Measurements from ENCODE around the gene EEPD1.
"Not testable (repeated sequence)": the region's sequence is repeated elsewhere in the genome, so short reads cannot be mapped to it uniquely, and the experiment has no call there.

EEPD1 gene

DNA sequence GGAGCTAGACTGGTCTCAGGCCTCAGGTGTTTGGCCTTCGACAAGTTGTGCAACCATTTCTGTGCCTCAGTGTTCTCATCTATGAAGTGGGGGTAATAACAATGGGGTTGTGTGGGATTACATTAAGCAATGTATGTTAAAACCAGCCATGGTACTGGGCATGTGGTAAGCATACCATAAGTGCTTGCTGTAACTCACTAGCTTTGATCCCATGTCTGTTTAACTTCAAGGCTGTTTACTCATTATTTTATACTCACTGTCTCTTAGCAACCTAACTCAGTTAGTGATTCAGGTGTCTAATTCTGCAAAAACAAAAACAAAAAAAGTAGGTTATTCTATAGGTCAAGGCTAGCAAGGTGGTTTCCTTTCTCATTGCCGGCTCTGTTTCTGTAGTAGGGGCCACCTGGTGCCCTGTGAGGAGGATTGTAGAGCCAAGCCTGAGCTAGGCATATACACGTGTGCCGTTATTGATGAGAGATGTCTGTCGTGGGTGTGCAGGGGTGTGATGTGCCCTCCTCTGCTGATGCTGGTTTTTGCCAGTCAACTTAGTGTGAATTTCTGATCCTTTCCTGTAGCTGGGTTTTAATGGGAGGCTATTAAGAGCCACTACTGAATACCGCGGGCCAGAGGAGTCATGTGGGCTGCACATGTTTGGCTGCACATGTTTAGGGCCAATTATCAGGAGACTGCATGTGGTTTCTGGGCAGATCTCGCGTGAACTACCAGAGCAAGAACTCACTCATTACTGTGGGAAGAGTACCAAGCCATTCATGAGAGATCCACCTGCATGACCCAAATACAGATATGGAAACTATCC, 56.2 kb downstream of the EEPD1 start:
- in situ Hi-C loops (cut with HindIII; ENCODE audit: low sequenced_read_pairs): no loop called here

DNA sequence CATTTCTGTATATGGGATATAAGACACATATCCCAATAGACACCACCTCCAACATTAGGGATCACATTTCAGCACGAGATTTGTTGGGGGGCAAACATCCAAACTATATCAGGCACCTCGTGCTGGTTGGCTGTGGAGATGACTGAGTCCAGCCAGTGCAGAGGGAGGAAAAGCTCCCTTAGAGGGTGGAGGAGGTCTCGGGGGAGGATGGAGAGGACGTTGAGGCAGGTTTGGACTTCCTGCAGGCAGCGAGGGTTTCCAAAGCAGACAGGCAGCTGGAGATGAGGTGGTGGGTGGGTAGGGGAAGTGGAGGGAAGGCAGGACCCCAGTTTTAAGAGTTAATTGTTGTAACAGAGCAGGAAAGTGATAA, 56.7 kb downstream of the EEPD1 start:
- in situ Hi-C loops (cut with HindIII; ENCODE audit: low sequenced_read_pairs): no loop called here

GRCh38 chr7:36210291-36210922, 57.4 kb downstream of the EEPD1 start:
- in situ Hi-C loops (cut with HindIII; ENCODE audit: low sequenced_read_pairs): no loop called here

DNA sequence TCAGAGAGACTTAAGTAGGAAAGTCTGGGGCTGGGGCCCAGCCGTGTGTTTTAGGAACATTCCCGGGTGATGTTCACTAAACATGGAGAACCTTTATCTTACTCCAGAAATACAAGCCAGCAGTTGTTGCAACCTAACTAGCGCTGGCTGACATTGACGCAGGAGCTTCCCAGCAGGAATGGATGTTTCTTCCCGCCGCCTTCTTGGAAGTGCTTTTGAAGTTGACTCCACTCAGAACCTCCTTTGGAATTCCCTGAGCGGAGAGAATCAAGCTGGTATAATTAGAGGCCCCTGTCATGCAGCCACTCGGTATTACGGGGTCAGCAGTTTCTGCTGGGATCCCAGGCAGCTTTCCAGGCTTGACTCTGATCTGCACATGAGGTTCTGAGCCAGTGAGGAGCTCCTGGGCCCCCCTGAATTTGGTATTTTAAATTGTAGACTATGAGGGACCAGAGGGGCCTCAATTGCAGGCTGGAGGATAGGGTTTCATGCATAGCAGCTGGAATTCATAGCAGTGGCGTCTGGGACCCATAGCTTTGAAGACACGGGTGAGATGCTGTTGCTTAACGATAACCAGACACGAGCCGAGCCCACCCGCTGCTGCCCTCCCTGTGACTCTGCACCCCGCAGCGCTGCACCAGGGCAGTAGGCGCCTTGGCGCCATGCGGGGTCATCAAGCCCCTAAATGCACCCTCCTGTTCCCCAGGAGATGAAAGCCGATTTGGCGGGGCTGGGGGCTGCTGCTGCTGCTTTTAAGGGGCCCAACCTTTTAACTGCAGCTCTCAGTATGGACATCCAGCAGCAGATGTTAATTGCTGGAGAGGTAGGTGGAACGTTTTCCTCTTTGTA, 61.8 kb downstream of the EEPD1 start:
- in situ Hi-C loops (cut with HindIII; ENCODE audit: low sequenced_read_pairs): no loop called here

- in situ Hi-C loops (cut with HindIII; ENCODE audit: low sequenced_read_pairs): no loop called here
Observed at GRCh38 chr7:36215457-36215765, 62.4 kb downstream of the EEPD1 start.

DNA sequence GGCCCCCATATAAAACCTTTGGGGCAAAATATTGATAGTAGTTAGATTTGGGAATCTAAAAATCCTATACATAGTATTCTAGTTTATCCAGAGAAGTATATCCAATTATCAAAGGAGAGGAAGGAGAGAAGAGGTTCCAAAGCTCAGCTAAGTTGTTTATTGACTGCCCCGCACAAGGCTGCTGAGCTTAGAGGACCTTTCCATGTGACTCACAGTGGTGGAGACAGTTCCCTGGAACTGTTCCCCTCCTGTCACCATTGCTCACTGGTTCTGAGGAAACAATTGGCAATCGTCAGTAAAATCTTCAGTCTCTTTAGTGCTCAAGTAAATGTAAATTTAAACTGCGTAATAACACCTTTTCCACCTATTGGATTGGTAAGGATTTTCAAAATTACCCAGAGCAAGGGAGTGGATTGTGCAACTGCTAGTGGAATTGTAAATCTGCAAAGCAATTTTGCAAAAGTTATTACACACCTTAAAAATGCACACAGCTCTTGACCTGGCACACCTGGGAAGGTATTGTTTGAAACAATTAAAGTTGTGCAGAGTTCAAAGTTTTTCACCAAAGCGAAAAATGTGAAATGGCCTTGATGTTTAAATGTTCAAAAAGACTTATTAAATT, 63.1 kb downstream of the EEPD1 start:
- in situ Hi-C loops (cut with HindIII; ENCODE audit: low sequenced_read_pairs): no loop called here

GRCh38 chr7:36217211-36217960, 64.3 kb downstream of the EEPD1 start:
- in situ Hi-C loops (cut with HindIII; ENCODE audit: low sequenced_read_pairs): no loop called here

GRCh38 chr7:36217961-36218284, 64.9 kb downstream of the EEPD1 start:
- in situ Hi-C loops (cut with HindIII; ENCODE audit: low sequenced_read_pairs): no loop called here

- in situ Hi-C loops (cut with HindIII; ENCODE audit: low sequenced_read_pairs): no loop called here
Observed at GRCh38 chr7:36219429-36219828, 66.4 kb downstream of the EEPD1 start.

DNA sequence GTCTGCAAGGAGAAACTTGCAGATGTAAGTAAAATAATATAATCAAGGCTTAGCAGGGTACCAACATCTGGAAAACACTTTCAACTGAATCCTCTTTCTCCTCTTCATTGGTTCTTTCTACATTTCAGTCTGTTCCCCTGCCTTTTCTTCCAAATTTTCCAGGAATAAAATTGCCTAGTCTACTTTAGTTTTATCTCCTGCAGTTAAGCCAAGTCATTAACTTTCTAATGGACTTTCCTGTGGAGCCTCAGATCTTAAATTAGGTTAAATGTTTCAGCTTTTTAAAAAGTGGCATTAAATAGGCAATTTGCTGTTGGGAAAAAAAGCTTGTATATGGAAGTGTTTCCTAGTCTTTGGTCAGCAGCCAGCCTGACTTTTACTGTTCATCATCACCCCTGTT, 70.8 kb downstream of the EEPD1 start:
- in situ Hi-C loops (cut with HindIII; ENCODE audit: low sequenced_read_pairs): no loop called here

DNA sequence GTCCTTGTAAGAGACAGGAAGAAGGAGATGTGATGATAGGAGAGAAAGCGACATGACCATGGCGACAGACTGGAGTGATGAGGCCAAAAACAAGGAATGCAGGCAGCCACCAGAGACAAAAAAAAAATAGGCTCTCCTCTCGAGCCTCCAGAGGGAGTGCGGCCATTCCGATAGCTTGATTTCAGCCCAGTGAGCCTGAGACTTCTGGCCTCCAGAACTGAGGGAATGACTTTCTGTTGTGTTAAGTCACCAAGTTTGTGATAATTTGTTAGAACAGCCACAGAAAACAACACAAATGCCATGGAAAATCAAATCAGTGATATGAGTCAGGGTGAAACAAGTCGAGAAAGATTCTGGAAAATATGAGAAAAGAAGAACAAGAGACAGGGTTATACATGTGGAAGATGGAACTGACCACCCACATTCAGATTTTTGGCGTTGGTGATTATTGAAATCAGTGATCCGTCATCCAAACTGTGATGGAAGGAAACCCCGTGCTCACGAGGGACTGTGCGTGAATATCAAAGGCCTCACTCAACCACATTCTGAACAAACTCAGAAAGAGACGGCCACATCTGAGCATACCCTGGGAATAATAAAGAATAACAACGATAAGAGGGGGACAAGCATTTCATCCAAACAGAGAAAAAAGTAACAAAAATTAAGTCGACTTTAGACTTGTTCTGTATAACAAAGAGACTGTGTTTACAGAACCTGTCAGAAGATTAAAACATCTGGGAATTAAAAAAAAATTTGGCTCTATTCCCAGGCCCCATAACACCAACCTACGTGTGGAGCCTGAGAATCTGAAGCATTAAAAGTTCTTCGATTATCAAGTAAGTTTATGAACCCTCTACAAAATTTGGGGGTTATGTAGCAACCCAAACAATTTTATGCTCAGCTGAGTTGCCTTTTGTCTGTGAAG, 72.1 kb downstream of the EEPD1 start:
- in situ Hi-C loops (cut with HindIII; ENCODE audit: low sequenced_read_pairs): no loop called here

DNA sequence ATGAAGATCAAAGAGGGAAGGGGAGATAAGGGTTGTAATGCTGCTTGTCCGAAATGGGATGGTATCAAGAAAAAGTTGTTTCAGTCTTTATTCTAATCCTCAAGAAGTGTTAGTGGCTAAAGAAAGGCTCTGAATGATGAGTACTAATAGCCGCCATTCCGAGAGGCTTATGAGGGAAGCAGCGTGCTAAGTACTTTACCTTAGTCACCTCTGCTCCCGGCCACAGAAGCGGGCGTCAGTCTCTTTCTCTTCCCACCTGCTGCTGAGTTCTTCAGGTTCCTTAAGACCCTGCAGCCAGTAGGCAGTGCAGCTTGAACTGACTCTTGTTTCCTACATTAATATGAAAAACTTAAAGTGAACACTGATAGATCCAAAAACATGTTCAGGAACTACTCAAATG, 73.1 kb downstream of the EEPD1 start:
- in situ Hi-C loops (cut with HindIII; ENCODE audit: low sequenced_read_pairs): no loop called here

- in situ Hi-C loops (cut with HindIII; ENCODE audit: low sequenced_read_pairs): no loop called here
Observed at GRCh38 chr7:36227223-36227622, 74.2 kb downstream of the EEPD1 start.

GRCh38 chr7:36228039-36228438, 75.0 kb downstream of the EEPD1 start:
- in situ Hi-C loops (cut with HindIII; ENCODE audit: low sequenced_read_pairs): no loop called here

DNA sequence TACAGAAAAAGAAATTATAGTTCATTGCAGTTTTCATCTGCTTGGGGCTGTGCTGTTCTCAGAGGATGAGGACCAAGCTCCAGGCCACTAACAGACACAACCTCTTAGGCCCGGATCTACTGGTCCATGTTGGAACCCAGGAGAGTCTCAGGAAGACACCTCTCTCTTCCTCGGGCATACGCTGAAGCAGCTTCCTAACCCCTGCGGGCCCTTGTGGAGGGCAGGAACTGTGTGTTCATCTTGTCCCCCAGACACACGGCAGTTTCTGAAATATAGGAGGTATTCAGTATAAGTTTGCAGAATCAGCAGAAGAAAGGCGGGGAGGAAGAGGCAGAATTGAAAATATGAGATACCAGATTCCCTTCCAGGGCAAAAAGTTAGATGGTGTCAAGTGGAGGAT, 78.4 kb downstream of the EEPD1 start:
- in situ Hi-C loops (cut with HindIII; ENCODE audit: low sequenced_read_pairs): no loop called here

DNA sequence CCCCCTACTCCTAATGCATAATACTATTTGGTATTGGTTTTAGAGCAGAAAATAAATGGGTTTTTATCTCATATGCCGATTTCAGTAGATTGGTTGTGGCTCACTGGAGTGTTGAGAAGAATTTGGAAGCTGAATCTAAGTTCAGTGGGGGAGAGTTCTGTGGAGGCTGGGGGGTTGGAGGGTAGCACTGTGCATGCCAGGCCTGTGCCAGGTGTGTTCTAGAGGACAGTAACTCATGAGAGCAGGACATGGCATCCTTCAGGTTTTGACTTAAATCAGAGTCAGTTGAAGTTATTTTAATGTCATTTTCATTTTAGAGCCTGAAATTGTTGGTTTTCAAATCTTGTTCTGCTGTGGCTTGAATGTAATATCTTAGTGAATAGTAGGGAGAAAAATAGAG, 79.5 kb downstream of the EEPD1 start:
- in situ Hi-C loops (cut with HindIII; ENCODE audit: low sequenced_read_pairs): no loop called here

DNA sequence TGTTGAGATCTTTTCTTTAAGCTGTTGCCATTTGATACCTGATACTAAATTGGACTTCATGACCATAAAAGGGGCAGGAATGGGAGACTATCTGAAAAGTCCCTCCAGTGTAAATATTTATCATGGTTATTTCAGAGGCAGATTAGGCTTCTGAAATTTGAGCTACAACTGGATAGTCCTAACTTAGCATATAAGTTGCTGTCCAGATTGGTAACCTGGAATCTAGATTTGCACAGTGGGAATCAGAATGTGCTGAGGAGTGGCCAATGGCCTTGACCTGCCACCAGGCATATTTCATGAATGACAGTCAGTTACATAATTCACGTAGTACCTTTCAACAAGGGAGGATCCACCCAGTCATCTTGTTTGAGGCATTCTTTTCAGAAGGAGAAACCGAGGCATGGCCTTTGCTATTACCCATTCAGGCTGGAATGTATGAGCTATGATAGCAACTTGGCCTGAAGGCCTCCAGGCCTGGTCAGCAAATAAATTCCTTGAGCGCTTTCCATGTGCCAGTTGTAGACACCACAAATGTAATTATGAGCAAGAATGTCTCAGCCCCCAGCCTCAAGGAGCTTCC, 80.0 kb downstream of the EEPD1 start:
- in situ Hi-C loops (cut with HindIII; ENCODE audit: low sequenced_read_pairs): no loop called here

DNA sequence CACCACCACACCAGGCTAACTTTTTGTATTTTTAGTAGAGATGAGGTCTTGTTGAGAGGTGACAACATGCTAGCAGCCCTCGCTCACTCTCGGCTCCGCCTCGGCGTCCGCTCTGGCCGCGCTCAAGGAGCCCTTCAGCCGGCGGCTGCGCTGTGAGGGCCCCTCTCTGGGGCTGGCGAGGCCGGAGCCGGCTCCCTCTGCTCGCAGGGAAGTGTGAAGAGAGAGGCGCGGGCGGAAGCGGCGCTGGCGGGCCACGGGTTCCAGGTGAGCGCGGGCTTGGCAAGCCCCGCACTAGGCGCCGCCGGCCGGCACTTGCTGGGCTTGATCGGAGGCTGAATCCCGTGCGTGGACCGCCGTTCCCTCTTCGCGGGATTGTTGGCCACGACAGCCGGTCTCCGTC, 83.0 kb downstream of the EEPD1 start:
- in situ Hi-C loops (cut with HindIII; ENCODE audit: low sequenced_read_pairs): no loop called here

GRCh38 chr7:36238138-36238537, 85.1 kb downstream of the EEPD1 start:
- in situ Hi-C loops (cut with HindIII; ENCODE audit: low sequenced_read_pairs): no loop called here

DNA sequence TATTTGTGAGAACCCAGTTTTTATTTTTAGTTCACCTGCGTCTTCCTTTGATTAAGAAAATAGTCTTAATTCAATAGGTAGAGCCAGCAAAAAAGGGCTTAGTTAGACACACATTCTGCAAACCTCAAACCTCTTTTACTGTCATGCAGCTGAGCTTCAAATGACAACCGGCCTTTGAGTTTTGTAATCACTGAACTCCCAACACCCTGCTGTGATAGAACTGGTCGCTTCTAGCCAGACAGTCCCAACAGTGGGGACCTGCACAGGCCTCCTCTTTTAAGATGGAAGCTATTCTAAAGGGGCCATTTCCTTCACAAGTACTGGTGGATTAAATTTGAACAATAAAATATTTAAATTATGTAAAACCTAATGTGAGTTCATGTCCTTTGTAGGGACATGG, 90.3 kb downstream of the EEPD1 start:
- in situ Hi-C loops (cut with HindIII; ENCODE audit: low sequenced_read_pairs): not testable (repeated sequence)
